Measurements from ENCODE around the gene RAVER1. TPM values are rescaled to one million over a fixed set of nuclear protein-coding genes. Genes with fewer than 3 reads are reported as not detected.
"Not testable (repeated sequence)": the region's sequence is repeated elsewhere in the genome, so short reads cannot be mapped to it uniquely, and the experiment has no call there.

The RAVER1 gene
- total RNA-seq, 2 donors from 2014 or later: 67.1 to 101 TPM

DNA sequence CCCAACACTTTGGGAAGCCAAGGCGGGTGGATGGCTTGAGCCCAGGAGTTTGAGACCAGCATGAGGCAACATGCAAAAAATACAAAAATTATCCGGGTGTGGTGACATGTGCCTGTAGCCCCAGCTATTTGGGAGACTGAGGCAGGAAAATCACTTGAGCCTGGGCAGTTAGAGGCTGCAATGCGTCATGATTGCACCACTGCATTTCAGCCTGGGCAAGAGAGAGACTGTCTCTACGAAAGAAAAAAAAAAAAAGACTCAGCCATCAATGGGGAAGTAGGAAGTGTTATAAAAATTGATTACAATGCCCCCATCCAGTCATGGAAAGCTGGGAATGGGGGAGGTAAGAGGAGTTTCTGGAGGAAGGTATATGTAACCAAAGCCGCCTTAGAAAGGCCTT, 41.6 kb upstream of the RAVER1 start:
- TF ChIP-seq, protein P1, sequence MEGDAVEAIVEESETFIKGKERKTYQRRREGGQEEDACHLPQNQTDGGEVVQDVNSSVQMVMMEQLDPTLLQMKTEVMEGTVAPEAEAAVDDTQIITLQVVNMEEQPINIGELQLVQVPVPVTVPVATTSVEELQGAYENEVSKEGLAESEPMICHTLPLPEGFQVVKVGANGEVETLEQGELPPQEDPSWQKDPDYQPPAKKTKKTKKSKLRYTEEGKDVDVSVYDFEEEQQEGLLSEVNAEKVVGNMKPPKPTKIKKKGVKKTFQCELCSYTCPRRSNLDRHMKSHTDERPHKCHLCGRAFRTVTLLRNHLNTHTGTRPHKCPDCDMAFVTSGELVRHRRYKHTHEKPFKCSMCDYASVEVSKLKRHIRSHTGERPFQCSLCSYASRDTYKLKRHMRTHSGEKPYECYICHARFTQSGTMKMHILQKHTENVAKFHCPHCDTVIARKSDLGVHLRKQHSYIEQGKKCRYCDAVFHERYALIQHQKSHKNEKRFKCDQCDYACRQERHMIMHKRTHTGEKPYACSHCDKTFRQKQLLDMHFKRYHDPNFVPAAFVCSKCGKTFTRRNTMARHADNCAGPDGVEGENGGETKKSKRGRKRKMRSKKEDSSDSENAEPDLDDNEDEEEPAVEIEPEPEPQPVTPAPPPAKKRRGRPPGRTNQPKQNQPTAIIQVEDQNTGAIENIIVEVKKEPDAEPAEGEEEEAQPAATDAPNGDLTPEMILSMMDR (IDR thresholded peaks at IDR 0.05): no peak

DNA sequence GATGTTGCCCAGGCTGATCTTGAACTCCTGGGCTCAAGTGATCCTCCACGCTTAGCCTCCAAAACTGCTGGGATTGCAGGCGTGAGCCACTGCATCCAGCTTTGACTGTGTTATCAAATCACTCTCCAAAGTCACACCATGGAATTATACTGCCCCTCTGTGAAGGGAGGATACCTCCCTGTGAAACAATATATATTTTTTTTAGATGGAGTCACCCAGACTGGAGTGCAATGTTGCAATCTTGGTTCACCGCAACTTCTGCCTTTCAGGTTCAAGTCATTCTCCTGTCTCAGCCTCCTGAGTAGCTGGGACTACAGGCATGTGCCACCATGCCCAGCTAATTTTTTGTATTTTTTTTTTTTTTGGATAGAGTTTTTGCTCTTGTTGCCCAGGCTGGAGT, 39.4 kb upstream of the RAVER1 start:
- Histone ChIP-seq H3K27ac (no peak overlapping the region), H3K4me1 (no peaks in the 10 kb centered on the region), H3K9me3 (no peaks in the 10 kb centered on the region), H3K9ac (ENCODE audit: low read depth in 2 of 2, low read length in 2 of 2) (no peak overlapping the region), H3K36me3 (peaks cover 5% of the 10 kb centered on the region), H3K27me3 (no peaks in the 10 kb centered on the region), H3K4me3 (no peak overlapping the region)
- TF ChIP-seq, protein P1 (IDR thresholded peaks at IDR 0.05): no peak
- no peak for DNase-seq
- intact Hi-C loops (cut with DNase I): no loop called here

More for the DNA sequence above, 41.6 kb upstream of the RAVER1 start:
- intact Hi-C loops (cut with DNase I): no loop called here
- Histone ChIP-seq H3K9me3 (no peaks in the 10 kb centered on the region), H3K36me3 (peaks cover 5% of the 10 kb centered on the region), H3K27me3 (no peaks in the 10 kb centered on the region), H3K9ac (ENCODE audit: low read depth in 2 of 2, low read length in 2 of 2) (no peak overlapping the region), H3K4me3 (no peak overlapping the region), H3K4me1 (peaks cover 8% of the 10 kb centered on the region), H3K27ac (no peak overlapping the region)
- DNase-seq: no peak

DNA sequence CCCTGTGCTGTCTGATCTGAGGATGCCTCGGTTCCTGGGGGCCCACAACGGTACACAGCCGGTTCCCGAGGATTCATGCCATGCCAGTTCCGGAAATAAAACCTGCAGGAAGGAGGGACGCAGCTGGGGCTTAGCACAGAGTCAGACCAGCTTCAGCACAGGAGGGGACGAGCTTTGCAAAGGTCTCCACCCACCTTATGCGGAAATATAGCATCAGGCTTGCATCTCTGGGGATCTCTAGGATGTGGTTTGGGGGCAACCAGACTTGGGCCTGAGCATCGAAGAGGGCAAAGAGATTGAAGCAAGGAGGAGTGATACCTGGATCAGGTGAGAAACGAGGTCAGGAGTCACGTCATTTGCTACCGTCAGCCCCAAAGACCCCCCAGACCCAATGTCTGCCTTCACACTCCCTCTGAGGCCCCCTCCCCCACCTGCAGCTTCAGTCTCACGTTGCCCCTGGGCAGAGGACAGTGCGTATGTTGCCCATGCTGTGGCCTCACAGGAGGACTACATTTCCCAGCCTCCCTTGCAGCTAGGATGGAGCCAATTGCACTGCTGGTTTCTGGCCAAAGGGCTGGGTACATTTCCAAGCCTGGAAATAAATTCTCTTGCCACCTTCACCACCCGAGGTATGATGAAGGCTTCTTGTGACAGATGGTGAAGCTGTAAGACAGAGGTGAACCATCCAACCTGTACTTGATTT, 34.9 kb upstream of the RAVER1 start:
- intact Hi-C loops (cut with DNase I): no loop called here
- H3K9ac ChIP-seq (ENCODE audit: low read depth in 2 of 2, low read length in 2 of 2): no peak overlapping the region
- H3K27me3 ChIP-seq: no peaks in the 10 kb centered on the region
- no peak overlapping the region for H3K4me3 ChIP-seq
- no peaks in the 10 kb centered on the region for H3K4me1 ChIP-seq
- no peak for DNase-seq
- peaks cover 12% of the 10 kb centered on the region for H3K36me3 ChIP-seq
- H3K27ac ChIP-seq: no peak overlapping the region
- no peaks in the 10 kb centered on the region for H3K9me3 ChIP-seq
- TF ChIP-seq, protein P1 (IDR thresholded peaks at IDR 0.05): no peak

DNA sequence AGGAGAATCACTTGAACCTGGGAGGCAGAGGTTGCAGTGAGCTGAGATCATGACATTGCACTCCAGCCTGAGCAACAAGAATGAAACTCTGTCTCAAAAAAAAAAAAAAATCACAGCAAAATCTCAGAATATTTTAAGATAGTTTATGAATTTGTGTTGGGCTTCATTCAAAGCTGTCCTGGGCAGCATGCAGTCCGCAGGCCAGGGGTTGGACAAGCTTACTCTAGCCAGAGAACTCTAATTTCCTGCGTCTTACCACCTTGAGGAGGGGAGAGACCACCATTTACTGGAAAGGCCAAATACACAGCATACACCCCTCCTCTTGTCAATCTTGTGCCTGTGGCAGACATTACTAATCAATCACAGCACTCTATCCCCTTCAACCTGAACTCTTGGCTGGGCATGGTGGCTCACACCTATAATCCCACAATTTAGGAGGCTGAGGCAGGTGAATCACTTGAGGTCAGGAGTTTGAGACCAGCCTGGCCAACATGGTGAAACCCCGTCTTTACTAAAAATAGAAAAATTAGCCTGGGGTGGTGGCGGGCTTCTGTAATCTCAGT, 33.7 kb upstream of the RAVER1 start:
- intact Hi-C loops (cut with DNase I); H3K27me3 ChIP-seq; H3K4me3 ChIP-seq: not testable (repeated sequence)

DNA sequence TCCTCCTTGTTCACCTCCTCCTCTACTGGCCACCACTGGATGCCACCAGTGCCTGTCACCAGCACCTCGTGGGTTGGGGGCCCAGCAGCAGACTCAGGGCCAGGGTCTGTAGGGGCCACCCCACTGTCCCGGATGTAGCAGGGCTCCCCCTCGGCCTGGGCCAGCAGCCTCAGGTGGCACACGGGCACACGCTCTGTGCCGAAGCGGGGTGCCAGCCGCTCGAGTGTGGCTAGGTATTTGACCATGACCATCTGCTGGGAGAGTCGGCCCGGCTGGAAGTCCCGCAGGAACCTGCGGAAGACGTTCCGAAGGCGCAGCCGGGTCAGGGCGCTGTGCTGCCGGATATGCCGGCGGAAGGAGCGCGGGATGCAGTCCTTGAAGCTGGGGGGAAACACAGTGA, 32.2 kb upstream of the RAVER1 start:
- no peak for DNase-seq
- no peak overlapping the region for H3K9ac ChIP-seq (ENCODE audit: low read depth in 2 of 2, low read length in 2 of 2)
- no peaks in the 10 kb centered on the region for H3K9me3 ChIP-seq
- H3K4me1 ChIP-seq: no peaks in the 10 kb centered on the region
- TF ChIP-seq, protein P1 (IDR thresholded peaks at IDR 0.05): no peak
- H3K27ac ChIP-seq: no peak overlapping the region
- intact Hi-C loops (cut with DNase I): no loop called here
- H3K4me3 ChIP-seq: no peak overlapping the region
- H3K27me3 ChIP-seq: no peaks in the 10 kb centered on the region
- H3K36me3 ChIP-seq: peaks cover 12% of the 10 kb centered on the region

More for the DNA sequence above, 33.7 kb upstream of the RAVER1 start:
- peaks cover 12% of the 10 kb centered on the region for H3K36me3 ChIP-seq
- not testable (repeated sequence) for H3K9ac ChIP-seq (ENCODE audit: low read depth in 2 of 2, low read length in 2 of 2); H3K27ac ChIP-seq; H3K4me1 ChIP-seq; DNase-seq; H3K9me3 ChIP-seq

DNA sequence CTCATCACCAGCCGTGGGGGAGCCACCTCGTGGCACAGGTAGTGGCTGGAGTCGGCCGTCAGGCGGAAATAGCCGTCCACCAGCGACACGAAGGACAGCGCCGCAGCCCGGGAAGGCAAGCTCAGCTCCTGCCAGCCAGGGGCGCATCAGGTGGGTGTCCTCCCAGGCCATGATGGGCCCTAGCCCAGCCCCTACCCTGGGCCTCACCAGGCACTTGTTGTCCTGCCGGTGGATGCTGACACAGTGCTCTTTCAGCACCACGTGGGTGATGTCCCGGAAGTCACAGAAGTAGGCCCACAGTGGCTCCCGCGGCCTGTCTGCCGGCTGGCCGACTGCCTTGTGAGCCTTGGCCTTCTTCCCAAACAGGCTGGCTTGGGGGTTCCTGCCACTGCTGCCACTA, 31.3 kb upstream of the RAVER1 start:
- Histone ChIP-seq H3K4me1 (no peaks in the 10 kb centered on the region), H3K9ac (ENCODE audit: low read depth in 2 of 2, low read length in 2 of 2) (no peak overlapping the region), H3K4me3 (no peak overlapping the region), H3K27me3 (no peaks in the 10 kb centered on the region), H3K9me3 (no peaks in the 10 kb centered on the region), H3K27ac (no peak overlapping the region), H3K36me3 (peaks cover 12% of the 10 kb centered on the region)
- intact Hi-C loops (cut with DNase I): no loop called here
- no peak for DNase-seq
- TF ChIP-seq, protein P1 (IDR thresholded peaks at IDR 0.05): no peak
